Panc1 (cell line): ENCODE measurements around the gene DTNB. TPM values are rescaled to one million over a fixed set of nuclear protein-coding genes. Genes with fewer than 3 reads are reported as not detected.

Source experiments
- ATAC-seq: fragments of 200-7000 bp; cut with Tn5 transposase; 2 replicates; pipeline ENCODE4 v1.9.1; 2020; ENCODE audit warnings: mild to moderate bottlenecking, moderate library complexity
- BruUV-seq: library from RNA; stranded (reverse); fragments of 400-500 nt; replicated peaks from 2 replicates; lab custom pipeline; 2021; lab: Mats Ljungman, UMichigan
- CTCF ChIA-PET: fragments of 300-600 bp; sonication (Branson Sonifier 250); formaldehyde crosslinking; loops from one replicate; lab custom pipeline; 2022; ENCODE audit warnings: antibody characterized with exemption; lab: Charles Lee
- POLR2A ChIA-PET: fragments of 300-600 bp; sonication (Branson Sonifier 250); formaldehyde crosslinking; loops from one replicate; lab custom pipeline; 2022; ENCODE audit warnings: antibody characterized with exemption; lab: Charles Lee
- DNase-seq: peaks from one replicate; pipeline ENCODE4 v3.0.0-alpha.2; 2010; ENCODE audit warnings: low read depth, low spot score
- H3K27ac ChIP-seq: 2 replicates; pipeline ENCODE4 v1.5.1; 2011; ENCODE audit warnings: mild to moderate bottlenecking, low read length, inconsistent platforms
- H3K27me3 ChIP-seq: fragments of 200-500 bp; sonication (Bioruptor generic); 2 replicates; pipeline ENCODE4 v1.6.0; 2014; ENCODE audit warnings: low read length, inconsistent platforms; ENCODE audit not compliant: control insufficient read depth, insufficient read depth
- H3K36me3 ChIP-seq: fragments of 200-500 bp; sonication (Bioruptor generic); 2 replicates; pipeline ENCODE4 v1.5.1; 2014; ENCODE audit warnings: inconsistent platforms, mild to moderate bottlenecking, low read length, moderate library complexity; ENCODE audit not compliant: control insufficient read depth, insufficient read depth
- H3K4me1 ChIP-seq: 2 replicates; pipeline ENCODE4 v1.5.1; 2011; ENCODE audit warnings: inconsistent platforms, mild to moderate bottlenecking, low read length, moderate library complexity; ENCODE audit not compliant: control insufficient read depth, insufficient read depth
- H3K4me3 ChIP-seq, 2 experiments: 2 replicates each; pipeline ENCODE4 v1.5.1; 2011 to 2012; ENCODE audit warnings: low read depth in 2 of 2, low read length in 2 of 2, mild to moderate bottlenecking in 2 of 2, inconsistent platforms in 1 of 2, moderate library complexity in 1 of 2
- H3K9me3 ChIP-seq: fragments of 200-500 bp; sonication (Bioruptor generic); 2 replicates; pipeline ENCODE4 v1.5.1; 2014; ENCODE audit warnings: low read depth, mild to moderate bottlenecking, inconsistent platforms, low read length, moderate library complexity; ENCODE audit not compliant: control insufficient read depth, insufficient read depth
- POLR2AphosphoS5 ChIP-seq: IDR thresholded peaks from 2 replicates; pipeline ENCODE4 v1.6.1; 2012; ENCODE audit warnings: mild to moderate bottlenecking, low read depth, low read length, moderate library complexity
- SIN3A ChIP-seq: IDR thresholded peaks from 2 replicates; pipeline ENCODE4 v1.6.1; 2012; ENCODE audit warnings: low read depth, mild to moderate bottlenecking, low read length, moderate library complexity, borderline replicate concordance; ENCODE audit not compliant: insufficient read depth
- TCF7L2 ChIP-seq: IDR thresholded peaks from 2 replicates; pipeline ENCODE4 v1.6.1; 2011; ENCODE audit warnings: mild to moderate bottlenecking, low read depth, low read length, inconsistent platforms
- in situ Hi-C: cut with HindIII; loops from 2 replicates; pipeline ENCODE4 v1.10.0; 2016; ENCODE audit warnings: low sequenced_read_pairs, low pct_unique_long_range_greater_than_20kb
- intact Hi-C: fragments of 100-400 bp; cut with micrococcal nuclease; formaldehyde crosslinking; loops from one replicate; pipeline ENCODE4 v1.10.0; 2022; ENCODE audit not compliant: unreplicated experiment
- total RNA-seq: library from RNA; stranded (reverse); gene quantifications from one replicate; pipeline ENCODE4 v1.2.1, GENCODE V29; 2021; ENCODE audit not compliant: unreplicated experiment
- TF ChIP-seq, protein P1 (sequence below): fragments of 450-650 bp; IDR thresholded peaks from 2 replicates; pipeline ENCODE4 v1.5.1; 2017; ENCODE audit warnings: mild to moderate bottlenecking
- TF ChIP-seq, protein P2 (sequence below), 2 experiments: IDR thresholded peaks; 2 replicates each; pipeline ENCODE4 v1.6.1; 2011 to 2012; ENCODE audit warnings: low read depth in 2 of 2, control low read depth in 1 of 2, low read length in 1 of 2, mild to moderate bottlenecking in 1 of 2, moderate library complexity in 1 of 2; ENCODE audit not compliant: insufficient read depth in 1 of 2

Gene DTNB
- total RNA-seq, 1 experiment from 2014 or later = 37.8 TPM

DNA sequence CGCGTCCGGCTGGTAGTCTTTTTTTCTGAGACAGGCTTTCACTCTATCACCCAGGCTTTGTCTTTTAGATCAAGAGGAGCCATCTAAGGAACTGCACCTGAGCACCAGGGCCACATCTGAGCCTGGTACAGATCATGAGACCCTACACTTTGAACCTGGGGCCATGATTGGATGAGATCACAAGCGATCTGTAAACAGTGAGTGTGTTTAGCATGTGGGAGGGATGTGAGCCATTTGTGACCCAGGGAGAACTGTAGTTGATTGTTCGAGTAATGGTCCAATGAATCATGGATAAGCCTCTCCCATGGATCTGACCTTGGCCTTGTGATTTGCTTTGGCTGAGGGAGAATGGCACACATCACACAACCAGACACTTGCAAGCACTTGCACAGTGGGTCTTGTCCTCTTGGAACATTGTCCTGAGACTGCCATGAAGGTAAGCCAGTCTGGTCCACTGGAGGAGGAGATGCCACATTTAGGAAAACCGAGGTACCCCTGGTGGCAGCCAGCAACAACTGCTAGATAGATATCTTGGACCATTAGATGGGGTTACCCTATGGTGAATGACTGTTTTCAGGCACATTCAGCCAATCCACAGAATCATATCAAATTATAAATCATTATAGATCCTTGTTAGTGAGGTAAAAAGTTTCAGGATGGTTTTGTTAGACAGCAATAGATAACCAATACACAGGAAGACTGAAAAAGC is 19.5 kb upstream of the DTNB start:
- ChIA-PET CTCF (no interaction called here), POLR2A (interaction anchor here (0.7 kb wide), 1 partner anchor 656 kb away, joined by 5 read pairs; no protein-coding TSS in a partner anchor)

DNA sequence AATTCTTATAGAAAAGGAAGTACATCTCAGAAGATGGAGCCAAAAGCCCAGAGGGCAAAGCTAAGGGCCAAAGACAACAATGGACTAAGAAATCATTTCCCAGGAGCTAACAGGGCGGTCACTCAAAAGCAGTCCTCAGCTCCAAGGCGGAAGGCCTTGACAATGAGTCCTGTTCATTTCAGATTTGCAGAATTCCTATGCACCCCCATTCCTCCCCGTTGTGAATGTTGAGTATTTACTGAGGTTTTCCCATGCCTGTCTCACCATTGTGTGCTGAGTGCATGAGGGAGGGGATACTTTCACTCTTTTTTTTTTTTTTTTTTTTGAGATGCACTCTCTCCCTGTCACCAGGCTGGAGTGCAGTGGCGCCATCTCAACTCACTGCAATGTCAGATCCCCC is 18.8 kb upstream of the DTNB start:
- Histone ChIP-seq H3K4me3 (no peak overlapping the region), H3K36me3 (no peaks in the 10 kb centered on the region), H3K27me3 (no peaks in the 10 kb centered on the region), H3K4me1 (no peaks in the 10 kb centered on the region), H3K9me3 (no peaks in the 10 kb centered on the region), H3K27ac (no peak overlapping the region)
- ATAC-seq = peak; percentile 63; the same call in 1 of the 2 replicates
- DNase-seq = no peak
- intact Hi-C loops (no loop called here), in situ Hi-C loops (no loop called here)
- ChIA-PET CTCF (no interaction called here), POLR2A (interaction anchor here (0.6 to 0.7 kb wide), 2 partner anchors 80 to 657 kb away, joined by 5 to 24 read pairs; no protein-coding TSS in a partner anchor)
- TF ChIP-seq POLR2AphosphoS5 (no peak), TCF7L2 (no peak), SIN3A (no peak)
- TF ChIP-seq, protein P1, sequence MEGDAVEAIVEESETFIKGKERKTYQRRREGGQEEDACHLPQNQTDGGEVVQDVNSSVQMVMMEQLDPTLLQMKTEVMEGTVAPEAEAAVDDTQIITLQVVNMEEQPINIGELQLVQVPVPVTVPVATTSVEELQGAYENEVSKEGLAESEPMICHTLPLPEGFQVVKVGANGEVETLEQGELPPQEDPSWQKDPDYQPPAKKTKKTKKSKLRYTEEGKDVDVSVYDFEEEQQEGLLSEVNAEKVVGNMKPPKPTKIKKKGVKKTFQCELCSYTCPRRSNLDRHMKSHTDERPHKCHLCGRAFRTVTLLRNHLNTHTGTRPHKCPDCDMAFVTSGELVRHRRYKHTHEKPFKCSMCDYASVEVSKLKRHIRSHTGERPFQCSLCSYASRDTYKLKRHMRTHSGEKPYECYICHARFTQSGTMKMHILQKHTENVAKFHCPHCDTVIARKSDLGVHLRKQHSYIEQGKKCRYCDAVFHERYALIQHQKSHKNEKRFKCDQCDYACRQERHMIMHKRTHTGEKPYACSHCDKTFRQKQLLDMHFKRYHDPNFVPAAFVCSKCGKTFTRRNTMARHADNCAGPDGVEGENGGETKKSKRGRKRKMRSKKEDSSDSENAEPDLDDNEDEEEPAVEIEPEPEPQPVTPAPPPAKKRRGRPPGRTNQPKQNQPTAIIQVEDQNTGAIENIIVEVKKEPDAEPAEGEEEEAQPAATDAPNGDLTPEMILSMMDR = no peak
- TF ChIP-seq, protein P2, sequence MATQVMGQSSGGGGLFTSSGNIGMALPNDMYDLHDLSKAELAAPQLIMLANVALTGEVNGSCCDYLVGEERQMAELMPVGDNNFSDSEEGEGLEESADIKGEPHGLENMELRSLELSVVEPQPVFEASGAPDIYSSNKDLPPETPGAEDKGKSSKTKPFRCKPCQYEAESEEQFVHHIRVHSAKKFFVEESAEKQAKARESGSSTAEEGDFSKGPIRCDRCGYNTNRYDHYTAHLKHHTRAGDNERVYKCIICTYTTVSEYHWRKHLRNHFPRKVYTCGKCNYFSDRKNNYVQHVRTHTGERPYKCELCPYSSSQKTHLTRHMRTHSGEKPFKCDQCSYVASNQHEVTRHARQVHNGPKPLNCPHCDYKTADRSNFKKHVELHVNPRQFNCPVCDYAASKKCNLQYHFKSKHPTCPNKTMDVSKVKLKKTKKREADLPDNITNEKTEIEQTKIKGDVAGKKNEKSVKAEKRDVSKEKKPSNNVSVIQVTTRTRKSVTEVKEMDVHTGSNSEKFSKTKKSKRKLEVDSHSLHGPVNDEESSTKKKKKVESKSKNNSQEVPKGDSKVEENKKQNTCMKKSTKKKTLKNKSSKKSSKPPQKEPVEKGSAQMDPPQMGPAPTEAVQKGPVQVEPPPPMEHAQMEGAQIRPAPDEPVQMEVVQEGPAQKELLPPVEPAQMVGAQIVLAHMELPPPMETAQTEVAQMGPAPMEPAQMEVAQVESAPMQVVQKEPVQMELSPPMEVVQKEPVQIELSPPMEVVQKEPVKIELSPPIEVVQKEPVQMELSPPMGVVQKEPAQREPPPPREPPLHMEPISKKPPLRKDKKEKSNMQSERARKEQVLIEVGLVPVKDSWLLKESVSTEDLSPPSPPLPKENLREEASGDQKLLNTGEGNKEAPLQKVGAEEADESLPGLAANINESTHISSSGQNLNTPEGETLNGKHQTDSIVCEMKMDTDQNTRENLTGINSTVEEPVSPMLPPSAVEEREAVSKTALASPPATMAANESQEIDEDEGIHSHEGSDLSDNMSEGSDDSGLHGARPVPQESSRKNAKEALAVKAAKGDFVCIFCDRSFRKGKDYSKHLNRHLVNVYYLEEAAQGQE (IDR thresholded peaks at IDR 0.05; ENCODE audit: insufficient read depth in 1 of 2, low read depth in 2 of 2, low read length in 1 of 2) = no peak
- no TSS peak for BruUV-seq

More for the DNA sequence above, 19.5 kb upstream of the DTNB start:
- Histone ChIP-seq H3K9me3 (no peaks in the 10 kb centered on the region), H3K27me3 (no peaks in the 10 kb centered on the region), H3K4me3 (no peak overlapping the region), H3K27ac (no peak overlapping the region), H3K4me1 (no peaks in the 10 kb centered on the region), H3K36me3 (no peaks in the 10 kb centered on the region)
- DNase-seq (no peak), ATAC-seq (0 out of 2 replicates have a peak, but pooled peaks have one; percentile 9)
- in situ Hi-C loops (no loop called here), intact Hi-C loops (no loop called here)
- TF ChIP-seq, protein P2 (IDR thresholded peaks at IDR 0.05; ENCODE audit: insufficient read depth in 1 of 2, low read depth in 2 of 2, low read length in 1 of 2) = no peak
- TF ChIP-seq, protein P1 = no peak
- TF ChIP-seq TCF7L2 = no peak
- BruUV-seq = no TSS peak
